Mesendoderm (in vitro differentiated cells): Measurements from ENCODE around the gene SNX24. TPM values are rescaled to one million over a fixed set of nuclear protein-coding genes. Genes with fewer than 3 reads are reported as not detected.

Experiments
- DNase-seq: peaks from one replicate; pipeline ENCODE4 v3.0.0; 2013
- H2AK5ac ChIP-seq: 2 replicates; pipeline ENCODE4 v1.6.1; 2013; ENCODE audit warnings: low read length, inconsistent platforms
- H2BK120ac ChIP-seq: 2 replicates; pipeline ENCODE4 v1.6.1; 2013; ENCODE audit warnings: low read depth, mild to moderate bottlenecking, low read length, moderate library complexity, mixed read lengths
- H2BK15ac ChIP-seq: replicated peaks from 2 replicates; pipeline ENCODE4 v1.6.1; 2013; ENCODE audit warnings: low read depth, mild to moderate bottlenecking, moderate library complexity
- H2BK5ac ChIP-seq: 2 replicates; pipeline ENCODE4 v1.6.1; 2013; ENCODE audit warnings: low read length, inconsistent platforms
- H3K18ac ChIP-seq: 2 replicates; pipeline ENCODE4 v1.6.1; 2013; ENCODE audit warnings: mild to moderate bottlenecking, low read length, mixed read lengths
- H3K23ac ChIP-seq: one replicate; pipeline ENCODE4 v1.6.1; 2013; ENCODE audit warnings: low read length
- H3K27ac ChIP-seq: 2 replicates; pipeline ENCODE4 v1.5.1; 2013; ENCODE audit warnings: low read depth, mild to moderate bottlenecking, inconsistent platforms, low read length, moderate library complexity
- H3K27me3 ChIP-seq: 2 replicates; pipeline ENCODE4 v1.6.1; 2013; ENCODE audit warnings: low read length, control low read depth, mild to moderate bottlenecking, inconsistent platforms; ENCODE audit not compliant: insufficient read depth, poor library complexity
- H3K36me3 ChIP-seq: 2 replicates; pipeline ENCODE4 v1.6.1; 2013; ENCODE audit warnings: low read length, inconsistent platforms; ENCODE audit not compliant: control insufficient read depth, insufficient read depth
- H3K4ac ChIP-seq: one replicate; pipeline ENCODE4 v1.6.1; 2013; ENCODE audit warnings: low read depth, mild to moderate bottlenecking, low read length, moderate library complexity
- H3K4me1 ChIP-seq: 2 replicates; pipeline ENCODE4 v1.6.1; 2013; ENCODE audit warnings: low read depth, low read length, inconsistent platforms; ENCODE audit not compliant: control insufficient read depth
- H3K4me2 ChIP-seq: 2 replicates; pipeline ENCODE4 v1.6.1; 2013; ENCODE audit warnings: low read length
- H3K4me3 ChIP-seq: 2 replicates; pipeline ENCODE4 v1.5.1; 2013; ENCODE audit warnings: mild to moderate bottlenecking, low read length
- H3K56ac ChIP-seq: one replicate; pipeline ENCODE4 v1.6.1; 2013; ENCODE audit warnings: low read length
- H3K79me1 ChIP-seq: 2 replicates; pipeline ENCODE4 v1.6.1; 2013; ENCODE audit warnings: low read length, inconsistent platforms
- H3K79me2 ChIP-seq: 2 replicates; pipeline ENCODE4 v1.6.1; 2013; ENCODE audit warnings: mild to moderate bottlenecking, low read length; ENCODE audit not compliant: control insufficient read depth, insufficient read depth
- H3K9ac ChIP-seq: 2 replicates; pipeline ENCODE4 v1.6.1; 2013; ENCODE audit warnings: low read length, inconsistent platforms
- H4K5ac ChIP-seq: one replicate; pipeline ENCODE4 v1.6.1; 2013; ENCODE audit warnings: low read length
- H4K8ac ChIP-seq: one replicate; pipeline ENCODE4 v1.6.1; 2013; ENCODE audit warnings: low read depth, mild to moderate bottlenecking, control low read depth, low read length, moderate library complexity
- WGBS: extraction: QIAGEN DNeasy Blood & Tissue Kit; methylation state at CpG from one replicate; pipeline ENCODE4 v1.1.7; 2013; ENCODE audit warnings: low lambda C conversion rate, missing lambda C conversion rate; ENCODE audit not compliant: insufficient coverage; ENCODE audit errors: extremely low coverage; 5-methylcytosine and 5-hydroxymethylcytosine counted together
- polyA plus RNA-seq, 2 experiments: library from polyadenylated mRNA; stranded (reverse); fragments of 200-250 nt; gene quantifications; one replicate each; pipeline ENCODE4 v1.2.3, GENCODE V29; 2013

The SNX24 gene, protein sequence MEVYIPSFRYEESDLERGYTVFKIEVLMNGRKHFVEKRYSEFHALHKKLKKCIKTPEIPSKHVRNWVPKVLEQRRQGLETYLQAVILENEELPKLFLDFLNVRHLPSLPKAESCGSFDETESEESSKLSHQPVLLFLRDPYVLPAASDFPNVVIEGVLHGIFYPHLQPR
- polyA plus RNA-seq (2013, experiment 1 of 2): 15.8 TPM
- polyA plus RNA-seq (2013, experiment 2 of 2): 14.4 TPM

DNA sequence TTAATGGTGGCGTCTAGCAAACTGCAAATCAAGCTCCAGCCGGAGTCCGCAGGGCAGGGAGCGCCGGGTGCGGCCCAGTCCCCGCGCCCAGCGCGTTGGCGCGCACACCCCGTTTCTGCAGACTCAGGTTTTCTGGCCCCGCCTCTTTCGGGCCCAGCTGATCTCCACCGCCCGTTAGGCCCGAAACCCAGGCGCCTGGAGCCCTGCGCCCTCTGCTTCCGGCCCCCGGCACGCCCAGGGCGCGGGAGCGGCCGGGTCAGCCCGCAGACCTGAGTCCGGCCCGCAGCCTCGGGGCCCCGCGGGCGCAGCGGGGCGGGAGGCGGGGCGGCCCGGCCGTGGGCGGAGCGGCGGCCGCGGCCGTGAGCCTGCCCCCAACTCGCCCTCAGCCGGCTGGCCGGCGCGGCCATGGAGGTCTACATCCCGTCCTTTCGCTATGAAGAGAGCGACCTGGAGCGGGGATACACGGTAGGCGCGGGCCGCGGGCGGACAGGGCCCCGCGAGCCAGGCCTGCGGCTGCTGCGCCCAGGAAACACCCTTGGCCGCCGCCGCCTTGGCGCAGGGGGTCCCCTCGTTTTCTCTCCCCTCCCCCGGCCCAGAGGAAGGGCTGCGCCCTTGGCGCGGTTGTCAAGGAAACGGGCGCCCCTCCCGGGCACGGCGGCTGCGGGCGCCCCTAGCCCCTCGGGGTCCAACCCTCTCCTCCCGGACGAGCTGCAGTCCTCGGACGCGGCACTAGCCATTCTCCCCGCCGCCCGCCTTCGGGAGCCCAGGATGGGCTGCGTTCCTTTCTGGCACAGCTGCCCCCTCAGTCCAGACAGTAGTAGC lies at the start of gene SNX24:
SNX24 (plus strand) TSS at position 385 of the 822 bp plus-strand sequence; CDS start at position 406, 21 bp downstream.
- Histone ChIP-seq H2AK5ac (no peak within 1 kb of the TSS), H3K4me2 (peak within 1 kb of the TSS; percentile 84), H3K18ac (peak within 1 kb of the TSS; percentile 97), H3K23ac (no peak within 1 kb of the TSS), H2BK120ac (peak within 1 kb of the TSS; percentile 18), H4K8ac (no peak within 1 kb of the TSS), H2BK15ac (no peak within 1 kb of the TSS), H3K4ac (peak within 1 kb of the TSS; percentile 89), H3K27ac (peak within 1 kb of the TSS; percentile 22), H4K5ac (peak within 1 kb of the TSS; percentile 60), H3K27me3 (no peaks in the 10 kb centered on the region), H3K36me3 (no peaks in the 10 kb centered on the region), H3K79me1 (no peaks in the 10 kb centered on the region), H3K79me2 (no peaks in the 10 kb centered on the region), H2BK5ac (no peak within 1 kb of the TSS), H3K4me1 (peaks cover 7% of the 10 kb centered on the region), H3K9ac (peak within 1 kb of the TSS; percentile 81), H3K56ac (peak within 1 kb of the TSS; percentile 89), H3K4me3 (peak within 1 kb of the TSS; percentile 79)
- peak; percentile 85 for DNase-seq
- WGBS: no CpG with 5 or more reads among the region's 92 CpGs

DNA sequence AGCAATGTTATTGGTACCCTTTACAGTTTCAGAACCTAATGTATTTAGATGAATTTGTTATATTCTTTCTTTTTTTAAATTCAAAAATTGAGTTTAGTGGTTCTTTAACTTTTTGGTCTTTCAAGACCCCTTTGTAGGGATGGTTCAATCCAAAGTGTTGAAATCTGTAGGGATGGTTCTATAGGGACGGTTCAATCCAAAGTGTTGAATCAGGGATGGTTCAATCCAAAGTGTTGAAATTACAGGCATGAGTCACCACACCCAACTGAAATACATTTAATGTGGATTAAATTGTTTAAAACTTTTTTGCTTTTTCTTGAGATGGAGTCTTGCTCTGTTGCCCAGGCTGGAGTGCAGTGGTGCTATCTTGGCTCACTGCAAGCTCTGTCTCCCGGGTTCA lies 39.9 kb upstream of the SNX24 start:
- Histone ChIP-seq H3K18ac (no peak overlapping the region), H2AK5ac (no peak overlapping the region), H3K9ac (no peak overlapping the region), H3K56ac (no peak overlapping the region), H3K79me2 (no peaks in the 10 kb centered on the region), H3K79me1 (no peaks in the 10 kb centered on the region), H2BK120ac (no peak overlapping the region), H3K4ac (no peak overlapping the region), H4K5ac (no peak overlapping the region), H2BK15ac (no peak overlapping the region), H3K4me3 (no peak overlapping the region), H2BK5ac (no peak overlapping the region), H3K4me2 (no peak overlapping the region), H3K27me3 (no peaks in the 10 kb centered on the region), H3K23ac (no peak overlapping the region), H4K8ac (no peak overlapping the region), H3K4me1 (no peaks in the 10 kb centered on the region), H3K36me3 (peaks cover 2% of the 10 kb centered on the region), H3K27ac (no peak overlapping the region)
- no CpG with 5 or more reads among the region's 2 CpGs for WGBS
- DNase-seq: no peak

DNA sequence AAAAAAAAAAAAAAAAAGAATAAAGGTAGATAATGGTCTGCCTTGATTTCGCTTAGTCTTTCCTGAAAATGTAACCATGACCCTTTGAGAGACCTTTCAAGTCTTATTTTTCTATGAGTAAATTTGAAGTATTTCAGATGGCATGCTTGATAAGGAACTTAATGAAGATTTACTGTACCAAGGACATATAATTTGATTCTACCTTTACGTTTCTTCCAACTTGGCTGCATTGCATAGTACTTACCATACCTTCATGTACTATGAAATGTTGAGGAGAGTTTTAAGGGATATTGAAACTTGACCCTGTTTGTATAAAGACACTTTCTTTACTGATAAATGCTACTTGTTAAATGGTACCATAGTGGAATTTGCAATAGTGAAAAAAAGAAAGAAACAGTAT lies 35.0 kb upstream of the SNX24 start:
- H4K5ac ChIP-seq: no peak overlapping the region
- no peak overlapping the region for H3K27ac ChIP-seq
- no peak overlapping the region for H3K18ac ChIP-seq
- H3K79me2 ChIP-seq: no peaks in the 10 kb centered on the region
- H2BK15ac ChIP-seq: no peak overlapping the region
- H3K23ac ChIP-seq: no peak overlapping the region
- no peaks in the 10 kb centered on the region for H3K79me1 ChIP-seq
- H2BK5ac ChIP-seq: no peak overlapping the region
- H2AK5ac ChIP-seq: no peak overlapping the region
- no peaks in the 10 kb centered on the region for H3K4me1 ChIP-seq
- H3K9ac ChIP-seq: no peak overlapping the region
- H3K56ac ChIP-seq: no peak overlapping the region
- no peaks in the 10 kb centered on the region for H3K36me3 ChIP-seq
- H3K4ac ChIP-seq: no peak overlapping the region
- no peaks in the 10 kb centered on the region for H3K27me3 ChIP-seq
- H3K4me3 ChIP-seq: no peak overlapping the region
- no peak for DNase-seq
- no peak overlapping the region for H4K8ac ChIP-seq
- no peak overlapping the region for H3K4me2 ChIP-seq
- H2BK120ac ChIP-seq: no peak overlapping the region
- no CpG with 5 or more reads among the region's 2 CpGs for WGBS

DNA sequence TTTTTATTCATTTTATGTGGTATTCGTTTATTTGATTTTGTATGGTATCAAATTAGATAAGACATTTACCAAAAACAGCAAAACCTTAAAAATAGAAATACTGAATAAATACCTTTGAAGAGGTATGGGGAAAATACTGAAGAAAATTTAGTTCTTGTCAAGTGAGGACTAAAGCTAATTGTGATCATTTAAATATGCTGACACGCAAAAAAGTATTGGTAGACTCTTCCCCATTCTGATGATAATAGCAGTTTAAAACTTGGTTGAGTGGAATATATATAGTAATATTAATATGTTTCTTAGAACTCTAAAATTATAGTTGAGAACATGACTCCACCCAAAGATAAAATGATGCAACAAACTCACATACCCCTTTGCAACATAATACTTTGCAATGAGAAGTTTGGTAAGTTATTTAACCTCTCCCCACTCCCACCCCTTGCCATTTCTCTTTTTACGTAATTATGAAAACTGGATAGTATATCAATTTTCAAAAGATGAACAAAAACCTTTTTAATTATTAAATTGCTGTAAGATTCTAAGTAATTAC lies 30.1 kb upstream of the SNX24 start:
- H3K4me3 ChIP-seq: no peak overlapping the region
- H3K4ac ChIP-seq: no peak overlapping the region
- no peak overlapping the region for H3K4me2 ChIP-seq
- no peak overlapping the region for H3K23ac ChIP-seq
- H2AK5ac ChIP-seq: no peak overlapping the region
- no peak for DNase-seq
- no peaks in the 10 kb centered on the region for H3K27me3 ChIP-seq
- WGBS: 100% methylated on average over 1 of the region's 3 CpGs
- no peak overlapping the region for H3K27ac ChIP-seq
- no peak overlapping the region for H2BK120ac ChIP-seq
- no peaks in the 10 kb centered on the region for H3K79me1 ChIP-seq
- H2BK15ac ChIP-seq: no peak overlapping the region
- no peak overlapping the region for H4K8ac ChIP-seq
- H3K9ac ChIP-seq: no peak overlapping the region
- no peak overlapping the region for H2BK5ac ChIP-seq
- H3K36me3 ChIP-seq: no peaks in the 10 kb centered on the region
- H3K18ac ChIP-seq: no peak overlapping the region
- H3K56ac ChIP-seq: no peak overlapping the region
- no peak overlapping the region for H4K5ac ChIP-seq
- H3K79me2 ChIP-seq: no peaks in the 10 kb centered on the region
- H3K4me1 ChIP-seq: no peaks in the 10 kb centered on the region

DNA sequence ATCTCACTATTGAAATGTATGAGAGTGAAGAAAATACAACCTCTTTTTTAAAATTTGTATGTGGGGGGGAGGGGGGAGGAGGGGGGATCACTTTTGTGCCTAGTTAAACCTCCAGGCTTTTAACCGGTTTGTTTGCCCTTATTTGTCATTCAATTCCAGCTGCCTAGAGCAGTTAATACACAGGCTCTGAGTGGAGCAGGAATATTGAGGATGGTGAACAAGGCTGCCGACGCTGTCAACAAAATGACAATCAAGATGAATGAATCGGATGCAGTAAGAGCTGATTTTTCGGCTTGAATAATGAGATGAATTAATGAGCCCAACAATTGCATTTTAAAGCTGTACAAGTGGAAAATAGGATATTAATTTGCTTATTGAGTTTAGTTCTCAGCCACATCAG lies 28.7 kb upstream of the SNX24 start:
- H3K23ac ChIP-seq: no peak overlapping the region
- H3K18ac ChIP-seq: no peak overlapping the region

More for the DNA sequence above, 28.7 kb upstream of the SNX24 start:
- Histone ChIP-seq H3K36me3 (no peaks in the 10 kb centered on the region), H2AK5ac (no peak overlapping the region), H2BK5ac (no peak overlapping the region), H3K4me3 (no peak overlapping the region), H3K79me1 (no peaks in the 10 kb centered on the region), H3K56ac (no peak overlapping the region), H3K4me1 (no peaks in the 10 kb centered on the region), H4K5ac (no peak overlapping the region), H3K9ac (no peak overlapping the region), H2BK120ac (no peak overlapping the region), H3K27ac (no peak overlapping the region), H3K27me3 (no peaks in the 10 kb centered on the region), H3K4ac (no peak overlapping the region), H2BK15ac (no peak overlapping the region), H3K79me2 (no peaks in the 10 kb centered on the region), H4K8ac (no peak overlapping the region), H3K4me2 (no peak overlapping the region)
- DNase-seq: no peak
- no CpG with 5 or more reads among the region's 5 CpGs for WGBS
